CD14-positive monocyte (primary cell): ENCODE results near the gene MT3. TPM values are rescaled to one million over a fixed set of nuclear protein-coding genes. Genes with fewer than 3 reads are reported as not detected.

ENCODE experiments used
- DNase-seq, 3 donors: peaks; one replicate each; pipeline ENCODE4 v3.0.0-alpha.2; 2011 to 2022
- H2AFZ ChIP-seq: 2 replicates; pipeline ENCODE4 v1.6.0; 2012; ENCODE audit warnings: mild to moderate bottlenecking, low read depth, low read length, inconsistent platforms; ENCODE audit not compliant: insufficient read depth, poor library complexity, severe bottlenecking
- H3K27ac ChIP-seq, 2 donors: 1 replicate in 1 of 2; 2 replicates in 1 of 2; pipeline ENCODE4 v1.5.1; 2012 to 2013; ENCODE audit warnings: low read length in 2 of 2, control low read depth in 1 of 2, inconsistent platforms in 1 of 2, low read depth in 1 of 2, mild to moderate bottlenecking in 1 of 2
- H3K27me3 ChIP-seq, 2 donors: one replicate each; pipeline versions ENCODE4 v1.6.0 to v1.6.1; 2011 to 2013; ENCODE audit warnings: low read length in 2 of 2; ENCODE audit not compliant: control insufficient read depth in 2 of 2, insufficient read depth in 2 of 2
- H3K36me3 ChIP-seq, 2 donors: replicated peaks in 1 of 2; 1 replicate in 1 of 2; 2 replicates in 1 of 2; pipeline versions ENCODE4 v1.5.1 to v1.6.1; 2012 to 2013; ENCODE audit warnings: low read length in 2 of 2, control low read depth in 1 of 2, inconsistent platforms in 1 of 2, mild to moderate bottlenecking in 1 of 2; ENCODE audit not compliant: insufficient read depth in 2 of 2, control insufficient read depth in 1 of 2
- H3K4me1 ChIP-seq, 2 donors: 1 replicate in 1 of 2; 2 replicates in 1 of 2; pipeline versions ENCODE4 v1.5.1 to v1.6.1; 2012 to 2013; ENCODE audit warnings: low read length in 2 of 2, control low read depth in 1 of 2, inconsistent platforms in 1 of 2, mild to moderate bottlenecking in 1 of 2, moderate library complexity in 1 of 2; ENCODE audit not compliant: insufficient read depth in 2 of 2, control insufficient read depth in 1 of 2
- H3K4me2 ChIP-seq: replicated peaks from 2 replicates; pipeline ENCODE3; 2012; ENCODE audit warnings: low read length, moderate library complexity, mild to moderate bottlenecking; ENCODE audit not compliant: poor library complexity, severe bottlenecking; ENCODE audit errors: extremely low read depth
- H3K4me3 ChIP-seq, 3 experiments: fragments of 200-600 bp in 1 of 3; sonication (generic) in 1 of 3; replicated peaks in 1 of 3; 1 replicate in 2 of 3; 2 replicates in 1 of 3; pipeline ENCODE4 v1.5.1; 2011 to 2013; ENCODE audit warnings: low read length in 3 of 3, mild to moderate bottlenecking in 3 of 3, control low read depth in 2 of 3, low read depth in 2 of 3, inconsistent platforms in 1 of 3, moderate library complexity in 1 of 3
- H3K79me2 ChIP-seq: 2 replicates; pipeline ENCODE4 v1.6.0; 2012; ENCODE audit warnings: mild to moderate bottlenecking, control low read depth, inconsistent platforms, low read length, moderate library complexity; ENCODE audit not compliant: insufficient read depth
- H3K9ac ChIP-seq: 2 replicates; pipeline ENCODE4 v1.6.0; 2017; ENCODE audit warnings: low read length, mild to moderate bottlenecking; ENCODE audit not compliant: insufficient read depth, poor library complexity, severe bottlenecking
- H3K9me3 ChIP-seq, 2 donors: replicated peaks in 1 of 2; 1 replicate in 1 of 2; 2 replicates in 1 of 2; pipeline versions ENCODE4 v1.5.1 to v1.6.1; 2012 to 2013; ENCODE audit warnings: low read length in 2 of 2, control low read depth in 1 of 2; ENCODE audit not compliant: control insufficient read depth in 1 of 2, insufficient read depth in 1 of 2
- H4K20me1 ChIP-seq: 2 replicates; pipeline ENCODE4 v1.6.0; 2012; ENCODE audit warnings: mild to moderate bottlenecking, low read length, control low read depth, moderate library complexity; ENCODE audit not compliant: insufficient read depth
- H3K27ac Mint-ChIP-seq, 7 donors: one replicate each; pipeline ENCODE4 v1.8.0; 2020; ENCODE audit warnings: mild to moderate bottlenecking in 7 of 7, mixed read lengths in 7 of 7, moderate library complexity in 6 of 7, inconsistent platforms in 2 of 7
- H3K27me3 Mint-ChIP-seq, 3 donors: one replicate each; pipeline ENCODE4 v1.8.0; 2021 to 2022; ENCODE audit warnings: low read depth in 3 of 3, mild to moderate bottlenecking in 3 of 3, mixed read lengths in 3 of 3, moderate library complexity in 3 of 3, inconsistent platforms in 1 of 3
- H3K36me3 Mint-ChIP-seq, 2 donors: one replicate each; pipeline ENCODE4 v1.8.0; 2020; ENCODE audit warnings: mixed read lengths in 2 of 2, inconsistent platforms in 1 of 2, mild to moderate bottlenecking in 1 of 2
- H3K4me1 Mint-ChIP-seq: one replicate; pipeline ENCODE4 v1.8.0; 2020; ENCODE audit warnings: mild to moderate bottlenecking, mixed read lengths
- H3K4me3 Mint-ChIP-seq, 2 donors: one replicate each; pipeline ENCODE4 v1.8.0; 2020; ENCODE audit warnings: mild to moderate bottlenecking in 2 of 2, mixed read lengths in 2 of 2, moderate library complexity in 1 of 2
- H3K9me3 Mint-ChIP-seq, 7 donors: one replicate each; pipeline ENCODE4 v1.8.0; 2020 to 2022; ENCODE audit warnings: mixed read lengths in 7 of 7, mild to moderate bottlenecking in 6 of 7, moderate library complexity in 6 of 7, inconsistent platforms in 2 of 7
- CTCF ChIP-seq: fragments of 200-600 bp; IDR thresholded peaks from one replicate; pipeline ENCODE4 v1.8.0; 2022; ENCODE audit warnings: antibody characterized with exemption, mild to moderate bottlenecking
- WGBS: methylation state at CpG from one replicate; pipeline ENCODE4 v1.1.5; 2013; ENCODE audit warnings: missing lambda C conversion rate; ENCODE audit not compliant: insufficient coverage; 5-methylcytosine and 5-hydroxymethylcytosine counted together
- intact Hi-C, 2 donors: fragments of 100-400 bp; cut with micrococcal nuclease; formaldehyde crosslinking; loops; one replicate each; pipeline versions ENCODE4 v1.15.0 to v1.15.1; 2023
- polyA plus RNA-seq, 3 donors: library from polyadenylated mRNA; depleted of rRNA in 1 of 3; unstranded in 2 of 3; stranded (reverse) in 1 of 3; fragments of 300-500 nt in 2 of 3; fragments of >200 nt in 1 of 3; fragmentation: Illumina TruSeq in 2 of 3; gene quantifications; 1 replicate in 2 of 3; 2 replicates in 1 of 3; pipeline ENCODE4 v1.2.3, GENCODE V29; 2012 to 2021

The MT3 gene
- polyA plus RNA-seq, 3 donors: not detected

GRCh38 chr16:56606476-56607108, 17.3 kb downstream of the MT3 start:
- Histone ChIP-seq H2AFZ (peak overlapping the region; percentile 79), H4K20me1 (no peaks in the 10 kb centered on the region), H3K4me1 (peaks cover 34 to 41% of the 10 kb centered on the region in 2 donors), H3K36me3 (no peaks in the 10 kb centered on the region), H3K27ac (no peak overlapping the region), H3K4me2 (no peak overlapping the region), H3K4me3 (no peak overlapping the region), H3K9me3 (no peaks in the 10 kb centered on the region), H3K79me2 (no peaks in the 10 kb centered on the region), H3K9ac (no peak overlapping the region), H3K27me3 (peaks cover 0 to under 1% of the 10 kb centered on the region in 2 donors)
- peaks cover 43% of the 10 kb centered on the region for H3K4me1 Mint-ChIP-seq
- peaks cover 2 to 6% (median 3%) of the 10 kb centered on the region in 3 donors for H3K27me3 Mint-ChIP-seq
- 100% methylated on average over 1 of the region's 8 CpGs for WGBS
- no peak for TF ChIP-seq CTCF
- intact Hi-C loops: loop anchor here (10.0 kb wide), 3 partner anchors 98 to 578 kb away; partner anchors contain the start of genes NUDT21 (in 1 of the 2), OGFOD1 (in 1 of the 2), PSME3IP1 (in 1 of the 2) and RSPRY1 (in 1 of the 2)
- H3K27ac Mint-ChIP-seq: peak overlapping the region in 3 of 7 donors; percentile 39 to 56 (median 54)
- DNase-seq: no peak
- no peaks in the 10 kb centered on the region for H3K36me3 Mint-ChIP-seq
- H3K9me3 Mint-ChIP-seq: peaks cover 0 to 3% (median 0%) of the 10 kb centered on the region in 7 donors
- no peak overlapping the region for H3K4me3 Mint-ChIP-seq

GRCh38 chr16:56607109-56607618, 17.8 kb downstream of the MT3 start:
- H2AFZ ChIP-seq: peak overlapping the region; percentile 79
- H3K27me3 ChIP-seq: no peaks in the 10 kb centered on the region
- no peak for DNase-seq
- WGBS: 36% methylated on average over 5 of the region's 14 CpGs
- H3K79me2 ChIP-seq: no peaks in the 10 kb centered on the region
- Mint-ChIP-seq H3K4me1 (peaks cover 43% of the 10 kb centered on the region), H3K36me3 (no peaks in the 10 kb centered on the region), H3K9me3 (peaks cover 0 to 3% (median 0%) of the 10 kb centered on the region in 7 donors), H3K27ac (peak overlapping the region in 4 of 7 donors; percentile 56 to 91 (median 88)), H3K27me3 (peaks cover 2 to 4% (median 2%) of the 10 kb centered on the region in 3 donors), H3K4me3 (no peak overlapping the region)
- H3K9me3 ChIP-seq: no peaks in the 10 kb centered on the region
- no peaks in the 10 kb centered on the region for H3K36me3 ChIP-seq
- peak overlapping the region; percentile 65 to 93 for H3K27ac ChIP-seq
- H4K20me1 ChIP-seq: no peaks in the 10 kb centered on the region
- H3K4me2 ChIP-seq: no peak overlapping the region
- H3K4me3 ChIP-seq: no peak overlapping the region
- intact Hi-C loops: loop anchor here (10.0 kb wide), 3 partner anchors 98 to 578 kb away; partner anchors contain the start of genes NUDT21 (in 1 of the 2), OGFOD1 (in 1 of the 2), PSME3IP1 (in 1 of the 2) and RSPRY1 (in 1 of the 2)
- no peak for TF ChIP-seq CTCF
- peaks cover 34 to 41% of the 10 kb centered on the region in 2 donors for H3K4me1 ChIP-seq
- H3K9ac ChIP-seq: no peak overlapping the region
